GM21825 (cell line): ENCODE measurements around the gene NEURL1.

Source experiments
- ATAC-seq: cut with Tn5 transposase; IDR thresholded peaks from one replicate; pipeline ENCODE4 v1.9.1; 2021; ENCODE audit warnings: mild to moderate bottlenecking, moderate library complexity; ENCODE audit not compliant: unreplicated experiment

Gene NEURL1, protein sequence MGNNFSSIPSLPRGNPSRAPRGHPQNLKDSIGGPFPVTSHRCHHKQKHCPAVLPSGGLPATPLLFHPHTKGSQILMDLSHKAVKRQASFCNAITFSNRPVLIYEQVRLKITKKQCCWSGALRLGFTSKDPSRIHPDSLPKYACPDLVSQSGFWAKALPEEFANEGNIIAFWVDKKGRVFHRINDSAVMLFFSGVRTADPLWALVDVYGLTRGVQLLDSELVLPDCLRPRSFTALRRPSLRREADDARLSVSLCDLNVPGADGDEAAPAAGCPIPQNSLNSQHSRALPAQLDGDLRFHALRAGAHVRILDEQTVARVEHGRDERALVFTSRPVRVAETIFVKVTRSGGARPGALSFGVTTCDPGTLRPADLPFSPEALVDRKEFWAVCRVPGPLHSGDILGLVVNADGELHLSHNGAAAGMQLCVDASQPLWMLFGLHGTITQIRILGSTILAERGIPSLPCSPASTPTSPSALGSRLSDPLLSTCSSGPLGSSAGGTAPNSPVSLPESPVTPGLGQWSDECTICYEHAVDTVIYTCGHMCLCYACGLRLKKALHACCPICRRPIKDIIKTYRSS

DNA sequence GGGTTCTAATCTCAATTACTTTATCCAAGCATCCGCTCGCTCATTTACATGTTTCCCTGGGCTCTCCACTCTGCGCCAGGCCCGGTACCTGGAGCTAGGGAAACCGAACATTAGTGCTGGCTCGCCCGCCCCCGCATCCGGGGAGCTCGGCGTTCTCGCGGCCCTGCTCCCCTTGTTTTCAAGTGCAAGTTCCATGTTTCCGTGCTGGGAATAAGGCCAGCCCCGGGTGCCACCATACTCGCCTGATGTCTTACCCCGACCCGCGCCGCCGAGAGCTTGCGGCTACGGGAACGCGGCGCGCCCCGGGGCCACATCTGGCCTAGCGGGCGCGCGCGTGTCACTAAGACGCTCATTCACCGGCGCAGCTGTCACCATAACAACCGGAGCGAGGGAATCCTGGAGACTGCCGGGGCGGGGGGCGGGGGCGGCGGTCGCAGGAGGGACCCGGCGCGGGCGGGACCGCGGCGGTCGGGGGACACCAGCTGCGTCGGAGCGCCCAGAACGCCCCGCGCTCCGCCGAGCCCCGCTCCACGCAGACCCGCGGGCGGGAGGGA, at the start of gene NEURL1:
NEURL1 (plus strand) TSS at position 344 of the 554 bp plus-strand sequence. CDS start 683 bp downstream, outside the sequence.
- ATAC-seq = no peak

DNA sequence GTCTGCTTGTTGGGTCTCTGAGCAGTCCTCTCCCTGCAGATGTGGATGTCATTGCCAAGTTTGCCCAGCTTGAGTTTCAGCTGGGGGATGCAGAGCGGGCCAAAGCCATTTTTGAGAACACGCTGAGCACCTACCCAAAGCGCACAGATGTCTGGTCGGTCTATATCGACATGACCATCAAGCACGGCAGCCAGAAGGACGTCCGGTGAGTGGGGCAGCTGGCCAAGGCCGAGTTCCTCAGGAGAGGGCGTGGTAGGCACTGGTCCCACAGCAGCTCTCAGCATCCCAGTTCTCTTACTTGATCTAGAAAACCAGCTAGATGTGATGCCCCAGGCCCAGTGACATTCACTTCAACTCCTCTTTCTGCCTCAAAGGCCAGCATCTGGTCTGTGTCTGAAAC, 49.0 kb upstream of the NEURL1 start:
- ATAC-seq = no peak

DNA sequence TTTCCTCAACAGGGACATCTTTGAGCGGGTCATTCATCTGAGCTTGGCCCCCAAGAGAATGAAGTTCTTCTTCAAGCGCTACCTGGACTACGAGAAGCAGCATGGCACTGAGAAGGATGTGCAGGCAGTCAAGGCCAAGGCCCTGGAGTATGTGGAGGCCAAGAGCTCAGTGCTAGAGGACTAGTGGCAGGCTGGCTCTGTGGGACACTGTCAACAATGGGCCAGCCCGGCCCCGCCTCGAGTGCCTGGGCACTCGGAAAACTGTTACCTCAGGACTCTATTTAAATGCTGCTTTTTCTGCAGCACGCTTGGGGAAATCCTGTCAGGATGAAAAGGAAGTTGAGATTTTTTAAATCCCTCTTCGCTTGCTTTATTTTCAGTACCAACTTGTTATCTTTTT, 48.1 kb upstream of the NEURL1 start:
- no peak for ATAC-seq

DNA sequence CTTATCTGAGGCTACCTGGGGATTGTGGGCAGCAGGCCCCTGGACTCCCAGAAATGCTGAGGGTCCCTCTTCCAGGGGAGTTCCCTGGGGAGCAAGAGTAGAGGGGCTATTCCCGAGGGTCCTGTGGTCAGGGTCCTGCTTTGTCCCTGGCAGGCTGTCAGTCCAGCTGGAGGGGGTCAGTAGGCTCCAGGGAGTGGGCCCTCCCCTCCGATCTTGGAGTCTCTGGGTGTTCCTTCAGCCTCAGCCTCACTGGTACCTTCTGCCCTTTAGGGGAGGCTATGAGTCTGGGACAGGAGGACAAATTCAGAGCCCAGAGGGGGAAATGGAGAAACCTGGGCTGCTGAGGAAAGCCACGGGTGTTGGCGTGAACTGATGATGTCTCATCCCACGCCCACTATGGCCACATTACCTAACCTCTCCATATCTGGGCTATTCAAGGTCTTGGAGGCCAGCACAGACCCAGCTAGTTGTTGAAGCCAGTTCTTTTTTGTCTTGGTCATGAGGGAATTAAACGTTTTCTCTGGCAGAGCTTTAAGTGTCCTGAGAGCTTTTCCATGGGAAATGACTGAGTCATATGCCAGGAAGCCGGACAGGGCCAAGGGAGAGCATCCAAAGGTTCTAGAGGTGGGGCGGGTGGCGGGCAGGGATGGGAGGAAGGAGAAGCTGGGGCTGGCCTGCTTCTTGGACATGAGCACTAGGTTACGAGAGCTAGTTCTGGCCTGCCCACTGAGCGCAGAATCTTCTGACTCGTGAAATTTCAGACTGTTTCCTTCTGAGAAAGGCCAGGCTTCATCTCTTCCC, 47.5 kb upstream of the NEURL1 start:
- no peak for ATAC-seq

DNA sequence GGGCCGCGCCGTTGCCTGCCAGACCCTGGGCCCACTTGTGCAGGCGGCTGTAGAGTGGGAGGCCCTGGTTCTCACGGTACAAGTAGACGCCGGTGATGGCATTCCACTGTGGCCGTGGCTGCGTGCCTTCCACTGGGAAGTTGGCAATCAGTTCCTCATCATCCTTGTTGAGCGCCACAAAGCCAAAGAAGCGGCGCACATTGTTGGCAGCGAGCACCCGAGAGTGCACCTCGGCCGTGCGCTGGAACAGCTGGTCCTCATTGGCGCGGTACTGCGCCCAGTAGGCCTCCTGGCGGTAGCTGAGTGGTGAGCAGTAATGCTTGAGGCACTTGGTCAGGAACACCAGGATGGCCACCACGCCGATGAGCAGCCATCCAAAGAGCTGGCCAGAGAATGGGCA, 46.3 kb upstream of the NEURL1 start:
- no peak for ATAC-seq

DNA sequence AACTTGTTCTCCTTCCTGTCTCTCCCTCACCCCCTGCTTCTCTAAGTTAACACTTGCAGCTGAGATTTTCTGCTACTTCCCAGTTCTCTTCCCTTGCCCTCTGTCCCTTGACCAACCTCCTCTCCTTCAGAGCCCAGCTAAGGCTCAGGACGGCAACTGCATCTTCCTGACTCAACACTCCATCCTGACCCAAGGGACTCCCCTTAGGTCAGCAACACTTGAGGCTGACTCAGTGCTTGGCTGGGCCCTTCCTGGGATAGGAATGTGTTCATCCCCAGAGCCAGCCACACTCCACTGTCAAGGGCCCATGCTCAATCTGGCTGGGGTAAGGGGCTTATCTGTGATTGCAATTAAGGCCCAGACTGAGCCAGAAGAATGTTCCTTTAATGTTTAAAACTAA, 44.8 kb upstream of the NEURL1 start:
- no peak for ATAC-seq

DNA sequence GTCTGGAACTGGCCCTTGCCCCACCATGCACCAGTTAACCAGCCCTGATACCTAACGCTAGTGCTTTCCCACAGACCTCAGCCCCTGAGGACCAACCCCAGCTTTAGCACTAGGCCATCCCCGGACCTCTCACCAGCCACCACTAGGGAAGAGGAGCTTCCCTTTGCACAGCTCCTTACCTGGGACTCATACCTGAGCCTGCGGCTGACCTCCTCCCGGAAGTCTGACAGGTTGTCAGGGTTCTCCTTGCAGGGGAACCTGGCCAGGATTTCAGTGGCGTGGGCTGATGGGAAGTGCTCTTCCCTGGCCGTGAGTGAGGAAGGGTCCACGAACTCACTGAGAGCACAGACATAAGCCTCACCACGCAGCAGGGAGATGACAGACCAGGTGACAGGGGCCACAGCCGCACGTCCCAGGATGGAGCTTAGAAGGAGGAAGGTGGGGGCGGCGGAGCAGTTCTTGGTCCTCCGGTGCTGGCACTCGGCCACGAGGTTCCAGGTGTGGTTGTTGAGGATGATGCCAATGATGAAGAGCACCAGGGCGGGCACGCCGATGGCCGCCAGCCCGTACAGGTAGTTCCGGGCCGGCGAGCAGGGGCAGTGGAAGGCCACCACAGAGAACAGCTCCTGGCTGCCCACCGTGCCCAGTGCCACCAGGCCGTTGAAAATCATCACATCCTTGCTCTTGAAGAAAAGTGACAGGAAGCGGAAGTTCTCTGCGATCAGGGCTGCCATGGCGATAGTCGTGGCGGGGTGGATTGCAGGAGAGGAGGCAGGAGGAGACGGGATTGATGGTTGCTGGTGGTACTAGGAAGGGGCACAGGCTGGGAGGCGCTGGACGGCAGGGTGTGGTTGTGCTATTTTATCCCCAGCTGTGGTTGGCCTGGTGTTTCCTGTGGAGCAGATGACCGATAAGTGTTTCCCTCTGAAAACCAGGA, 44.0 kb upstream of the NEURL1 start:
- ATAC-seq = no peak

DNA sequence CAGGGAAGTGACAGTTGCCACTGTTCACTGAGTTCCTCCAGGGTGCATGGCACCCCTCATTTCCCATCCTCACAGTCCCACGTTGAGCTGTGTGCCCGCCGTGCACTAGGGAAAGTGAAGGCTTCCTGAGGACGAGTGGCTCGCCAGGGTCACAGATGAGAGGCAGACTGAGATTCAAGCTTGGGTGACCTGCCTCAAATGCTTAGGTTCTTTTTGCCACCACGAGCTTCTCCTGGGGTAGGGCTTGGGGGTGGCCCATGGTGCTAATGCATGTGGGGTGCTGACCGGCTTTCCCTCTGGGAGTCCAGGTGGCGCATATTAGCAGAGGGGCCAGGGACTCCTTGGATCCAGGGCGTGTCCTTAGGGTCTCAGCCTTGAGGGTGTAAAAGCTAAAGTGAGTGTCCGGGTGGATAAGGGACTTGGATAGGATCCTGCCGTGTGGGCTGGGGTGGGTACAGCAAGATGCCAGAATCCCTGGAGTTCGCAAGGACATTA, 43.3 kb upstream of the NEURL1 start:
- no peak for ATAC-seq

DNA sequence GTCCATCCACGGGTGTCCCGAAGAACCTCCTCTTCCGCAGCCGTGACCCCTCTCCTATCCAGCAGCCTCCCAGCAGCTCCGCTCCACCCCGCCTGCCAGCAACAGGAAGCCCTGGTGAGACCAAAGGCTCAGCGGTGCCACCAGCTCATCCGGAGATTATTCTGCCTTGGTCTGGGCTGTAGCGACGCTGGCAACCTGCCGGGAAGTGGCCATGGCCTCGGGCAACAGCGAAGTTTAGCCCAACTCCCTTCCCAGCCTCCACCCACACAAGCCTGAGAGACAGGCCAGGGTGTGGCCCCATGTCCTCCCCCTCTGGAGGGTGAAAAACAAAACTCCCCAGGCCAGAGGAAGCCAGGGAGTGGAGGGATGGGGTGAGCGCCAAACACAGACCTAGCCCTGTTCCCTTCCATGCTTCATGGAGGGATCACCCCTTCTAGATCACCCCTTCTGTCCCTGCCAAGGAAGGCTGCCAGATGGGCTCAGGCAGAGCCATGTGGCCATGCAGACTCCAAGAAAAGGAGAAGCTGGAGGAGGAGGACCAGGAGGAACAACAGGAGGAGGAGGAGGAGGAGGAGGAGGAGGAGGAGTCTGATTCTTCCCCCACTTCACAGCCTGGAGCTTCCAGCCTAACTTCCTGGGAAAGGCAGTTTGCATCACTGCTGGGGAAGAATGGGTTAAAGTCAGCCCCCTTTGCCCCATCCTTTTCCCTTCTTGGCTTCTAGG, 42.3 kb upstream of the NEURL1 start:
- no peak for ATAC-seq

DNA sequence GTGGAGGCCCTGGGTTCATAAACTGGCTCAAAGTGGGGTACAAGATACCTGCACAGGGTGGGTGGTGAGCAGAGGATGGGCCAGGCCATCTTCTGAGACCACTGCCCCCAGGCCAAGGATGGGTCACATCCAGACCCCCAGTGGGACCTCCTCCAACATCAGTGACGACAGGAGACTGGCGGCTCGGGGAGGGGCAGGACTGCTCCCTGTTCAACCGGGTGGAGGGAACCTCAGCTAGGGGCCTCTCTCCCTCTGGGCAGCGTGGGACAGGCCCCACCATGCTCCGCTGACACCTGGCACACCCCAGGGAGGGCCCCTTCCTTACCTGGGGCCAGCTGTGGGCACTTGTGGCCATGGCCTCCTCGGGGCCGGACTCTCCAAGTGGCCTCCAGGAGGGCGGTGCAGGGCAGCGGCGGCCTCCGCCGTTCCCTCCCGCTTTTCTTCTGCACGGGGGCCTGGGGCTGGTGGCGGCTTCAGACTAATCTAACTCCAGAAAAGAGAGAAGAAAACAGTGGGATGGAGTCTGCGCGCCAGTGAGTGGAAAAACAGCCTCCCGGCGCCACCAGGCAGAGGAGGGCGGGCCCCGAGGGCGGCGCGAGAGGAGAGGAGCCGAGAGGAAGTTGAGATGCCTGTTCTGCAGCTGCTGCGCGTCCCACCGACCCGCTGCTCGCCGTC, 41.5 kb upstream of the NEURL1 start, which contains the start of gene CALHM2:
CALHM2 (minus strand) TSS at position 540 of the 675 bp plus-strand sequence. CDS start 2,429 bp downstream, outside the sequence.
- ATAC-seq = peak; percentile 58

DNA sequence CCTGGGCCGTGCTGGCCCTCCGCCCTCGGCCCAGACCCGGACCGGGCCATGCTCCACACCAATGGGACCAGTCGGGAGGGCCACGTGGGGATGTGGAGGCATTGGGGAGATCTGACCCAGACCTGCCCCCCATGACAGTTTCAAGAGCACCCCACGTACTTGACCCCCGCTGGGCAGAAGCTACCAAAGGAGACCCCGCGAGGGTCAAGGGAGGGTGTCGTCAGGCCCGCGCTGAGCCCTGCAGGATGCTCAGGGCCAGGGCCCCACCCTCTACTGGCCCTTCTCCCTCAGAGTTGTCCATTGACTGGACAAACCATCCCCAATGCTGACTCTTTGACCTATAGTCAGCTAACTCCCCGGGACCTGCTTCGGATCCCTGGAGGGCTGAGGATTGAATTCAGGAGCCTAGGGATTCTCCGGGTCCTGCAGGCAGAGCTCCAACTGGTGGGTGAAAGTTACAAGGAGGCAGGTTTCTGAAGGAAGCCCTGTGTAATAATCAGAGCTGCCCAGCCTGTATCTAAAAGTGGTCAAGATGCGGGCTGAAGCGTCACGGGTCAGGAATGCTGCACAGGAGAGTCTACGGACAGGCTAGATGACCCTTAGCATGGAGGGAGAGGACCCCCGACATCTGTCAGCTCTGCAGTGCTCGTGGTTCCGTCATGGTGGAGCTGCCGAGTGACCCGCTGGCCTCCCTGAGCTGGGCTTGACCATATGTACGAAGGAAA, 40.8 kb upstream of the NEURL1 start:
- no peak for ATAC-seq

DNA sequence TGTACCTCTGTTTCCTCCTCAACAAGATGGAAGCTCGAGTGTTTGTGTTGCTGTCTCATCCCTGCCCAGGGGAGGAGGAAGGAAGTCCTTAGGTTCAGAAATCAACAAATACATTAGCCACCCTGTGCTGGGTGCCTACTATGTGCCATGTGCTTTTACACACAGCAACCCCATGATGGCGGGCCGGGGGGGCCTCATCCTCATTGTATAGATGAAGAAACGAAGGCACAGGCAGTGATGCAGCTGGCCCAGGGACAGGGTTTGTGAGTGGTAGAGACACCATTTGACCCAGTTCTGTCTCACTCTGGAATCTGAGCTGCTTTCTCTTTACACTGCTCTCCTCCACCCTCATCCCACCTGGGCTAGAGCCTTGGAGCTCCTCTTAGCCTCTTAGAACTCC, 39.5 kb upstream of the NEURL1 start:
- ATAC-seq = no peak

DNA sequence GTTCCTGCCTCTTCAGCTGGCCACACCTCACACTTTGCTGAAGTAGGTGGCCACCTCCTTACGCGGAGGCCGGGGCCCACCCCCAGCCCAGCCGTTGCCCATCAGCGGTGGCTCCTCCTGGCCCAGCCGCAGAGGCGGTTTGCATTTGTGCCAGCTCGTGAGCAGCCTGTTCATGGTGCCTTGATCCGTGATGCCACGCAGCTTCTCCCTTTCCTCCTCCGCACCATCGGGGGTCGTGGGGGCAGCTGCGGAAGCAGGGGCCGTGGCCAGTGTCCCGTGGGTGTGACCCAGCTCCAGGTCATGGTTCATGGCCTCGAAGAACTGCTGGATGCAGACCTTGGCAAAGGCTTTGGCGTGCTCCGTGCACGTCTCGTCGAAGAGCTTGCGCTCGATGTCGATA, 38.3 kb upstream of the NEURL1 start:
- no peak for ATAC-seq

DNA sequence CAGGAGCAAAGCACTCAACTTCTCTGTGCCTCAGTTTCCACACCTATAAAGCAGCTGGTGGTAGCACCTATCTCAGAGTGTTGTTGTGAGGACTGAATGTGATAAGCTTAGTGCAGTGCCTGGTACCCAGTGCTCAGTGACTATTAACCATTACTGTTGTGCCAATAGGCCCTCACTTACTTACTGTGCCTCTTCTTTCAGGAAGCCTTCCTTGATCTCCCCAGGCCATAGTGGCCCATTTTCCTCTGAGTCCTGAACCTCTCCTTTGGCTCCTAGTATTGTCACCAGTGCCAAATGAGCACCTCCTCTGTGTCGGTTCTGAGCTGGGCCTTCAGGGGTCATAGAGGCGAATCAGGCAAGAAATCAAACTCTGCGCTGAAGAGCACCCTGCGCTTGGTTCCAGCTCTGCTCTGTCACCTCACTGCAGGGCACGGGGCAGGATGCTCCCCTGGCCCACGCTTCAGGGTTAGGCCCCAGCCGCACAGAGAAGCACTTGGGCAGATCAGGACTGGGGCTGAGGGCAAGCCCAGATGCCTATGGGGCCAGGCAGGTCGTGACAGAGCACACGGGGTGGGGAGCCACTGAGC, 37.3 kb upstream of the NEURL1 start:
- no peak for ATAC-seq

DNA sequence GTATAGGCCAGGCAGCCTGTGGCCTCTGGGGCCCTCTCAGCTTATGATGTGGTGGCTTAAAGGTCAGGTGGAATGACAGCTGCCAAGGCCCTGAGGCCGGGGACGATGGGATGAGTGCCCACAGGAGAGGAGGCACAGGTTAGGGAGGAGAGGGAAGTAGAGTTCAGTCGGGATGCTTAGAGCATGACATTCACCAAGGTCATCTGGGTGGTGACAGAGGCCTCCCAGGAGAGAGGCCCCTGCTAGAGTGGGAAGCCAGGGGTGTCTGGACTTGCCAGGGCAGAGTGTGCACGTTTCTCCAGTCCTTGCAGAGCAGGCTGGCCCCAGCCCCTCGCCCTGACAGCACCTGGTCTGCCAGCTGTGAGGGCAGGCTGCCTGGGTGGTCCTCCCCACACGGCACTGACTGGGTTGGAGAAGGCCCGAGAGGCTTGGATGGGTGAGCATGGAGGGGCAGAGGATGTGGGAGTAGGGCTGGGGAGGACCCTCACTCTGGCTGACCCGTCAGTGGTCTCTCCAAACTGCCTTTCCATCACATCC, 36.3 kb upstream of the NEURL1 start:
- no peak for ATAC-seq

DNA sequence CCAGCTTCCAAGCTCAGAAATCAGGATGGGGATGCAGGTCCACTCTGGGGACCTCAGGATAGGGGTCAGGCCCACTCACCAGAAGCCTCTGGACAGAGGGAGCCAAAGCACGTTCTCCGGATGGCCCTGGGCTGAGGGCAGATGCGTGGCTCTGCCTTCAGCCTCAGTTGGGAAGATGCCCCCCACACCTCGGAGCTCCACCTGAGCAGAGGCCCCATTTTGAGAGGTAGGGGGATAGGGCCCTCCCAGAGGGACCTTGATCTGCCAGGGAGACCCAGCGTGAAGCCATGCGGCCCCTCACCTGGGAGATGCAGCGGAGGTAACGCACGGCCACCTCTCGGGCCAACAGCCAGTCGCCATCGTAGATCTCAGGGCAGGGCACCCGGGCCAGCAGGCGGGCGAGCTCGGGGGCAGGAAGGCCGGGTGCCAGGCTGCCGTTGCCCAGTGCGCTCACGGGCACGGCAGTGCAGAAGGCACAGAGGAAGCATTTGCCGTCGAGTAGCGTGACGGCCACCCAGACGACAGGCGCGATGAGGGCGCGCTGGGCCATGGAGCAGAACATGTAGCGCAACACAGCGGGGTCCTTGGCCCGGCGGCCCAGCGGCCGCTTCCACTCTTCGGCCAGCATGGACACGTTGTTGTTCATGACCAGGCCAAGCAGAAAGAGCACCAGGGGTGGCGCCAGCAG, 35.5 kb upstream of the NEURL1 start:
- no peak for ATAC-seq

DNA sequence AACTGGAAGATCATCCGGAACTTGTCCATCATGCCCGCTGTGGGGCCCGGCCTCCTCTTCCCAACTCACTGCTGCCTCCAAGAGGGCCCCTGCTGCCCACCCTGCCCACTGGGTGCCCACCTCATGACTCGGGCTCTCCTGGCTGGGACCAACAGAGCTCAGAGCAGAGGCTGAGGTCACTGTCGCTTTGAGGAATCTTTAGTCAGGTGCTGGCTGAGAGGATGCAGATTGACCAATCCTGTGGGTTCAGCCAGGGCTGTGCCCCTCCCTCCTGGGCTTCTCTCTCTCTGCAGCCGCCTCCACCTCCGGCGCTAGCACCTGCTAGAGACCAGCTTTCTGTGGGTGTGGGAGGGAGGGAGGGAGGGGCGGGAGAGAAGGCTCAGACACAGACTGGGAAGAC, 34.8 kb upstream of the NEURL1 start, which contains the start of gene CALHM1:
CALHM1 (minus strand) TSS at position 181 of the 400 bp plus-strand sequence; CDS start at position 32, 149 bp downstream.
- ATAC-seq = no peak
